Measurements from ENCODE around the gene COQ10B.

- TF ChIP-seq POLR2A (IDR thresholded peaks at IDR 0.05) (no peak), CTCF (IDR thresholded peaks at IDR 0.05) (no peak)
Measured at GRCh38 chr2:197496695-197497094, 43.3 kb downstream of the COQ10B start.
